ENCODE results near the gene MAGI1.
"Not testable (repeated sequence)": the region's sequence is repeated elsewhere in the genome, so short reads cannot be mapped to it uniquely, and the experiment has no call there.

The MAGI1 gene

GRCh38 chr3:65867463-65868210 lies 171.1 kb downstream of the MAGI1 start:
- no peak for DNase-seq

GRCh38 chr3:65864357-65864904 lies 174.3 kb downstream of the MAGI1 start:
- DNase-seq = no peak

- no peak for DNase-seq
Measured at GRCh38 chr3:65861718-65862117, 177.0 kb downstream of the MAGI1 start.

- not testable (repeated sequence) for DNase-seq
Measured at GRCh38 chr3:65859612-65860011, 179.1 kb downstream of the MAGI1 start.

- DNase-seq = no peak
Measured at GRCh38 chr3:65858749-65859148, 180.0 kb downstream of the MAGI1 start.

GRCh38 chr3:65857327-65857726 lies 181.4 kb downstream of the MAGI1 start:
- no peak for DNase-seq

GRCh38 chr3:65856907-65857306 lies 181.8 kb downstream of the MAGI1 start:
- DNase-seq = no peak

- no peak for DNase-seq
Measured at GRCh38 chr3:65855370-65856100, 183.2 kb downstream of the MAGI1 start.

GRCh38 chr3:65854606-65855304 lies 184.0 kb downstream of the MAGI1 start:
- DNase-seq = no peak

GRCh38 chr3:65851827-65852226 lies 186.9 kb downstream of the MAGI1 start:
- no peak for DNase-seq

- no peak for DNase-seq
Measured at GRCh38 chr3:65850261-65850660, 188.5 kb downstream of the MAGI1 start.

GRCh38 chr3:65848024-65848423 lies 190.7 kb downstream of the MAGI1 start:
- no peak for DNase-seq

- DNase-seq = no peak
Measured at GRCh38 chr3:65846936-65847335, 191.8 kb downstream of the MAGI1 start.

- no peak for DNase-seq
Measured at GRCh38 chr3:65844370-65844769, 194.3 kb downstream of the MAGI1 start.

GRCh38 chr3:65843732-65844131 lies 195.0 kb downstream of the MAGI1 start:
- no peak for DNase-seq

- no peak for DNase-seq
Measured at GRCh38 chr3:65837604-65838003, 201.1 kb downstream of the MAGI1 start.

- DNase-seq = no peak
Measured at GRCh38 chr3:65836047-65836446, 202.7 kb downstream of the MAGI1 start.

- no peak for DNase-seq
Measured at GRCh38 chr3:65833761-65834505, 204.8 kb downstream of the MAGI1 start.

GRCh38 chr3:65831733-65832425 lies 206.8 kb downstream of the MAGI1 start:
- no peak for DNase-seq

GRCh38 chr3:65830948-65831732 lies 207.6 kb downstream of the MAGI1 start:
- no peak for DNase-seq

- no peak for DNase-seq
Measured at GRCh38 chr3:65829228-65829627, 209.5 kb downstream of the MAGI1 start.

Data from CD4-positive, alpha-beta T cell treated with Interleukin-12 subunit alpha and Interleukin-12 subunit beta, for 1 hour (primary cell).